Stimulated activated CD4-positive, alpha-beta T cell treated with anti-CD3 and anti-CD28 coated beads, Interleukin-4, amount 100 ng/mL, for 1 hour (primary cell): ENCODE measurements around the gene TTC23.
A peak's percentile ranks its signal among the peaks of the same experiment; 100 is the strongest.

Experiments used
- DNase-seq: peaks from one replicate; pipeline ENCODE4 v3.0.0-alpha.2; 2020

Gene TTC23

GRCh38 chr15:99249270-99249841, at the start of gene TTC23:
TTC23 (minus strand) TSS chr15:99249581; CDS start chr15:99228712, 20,869 bp downstream.
- no peak for DNase-seq

- DNase-seq: no peak
These were observed 47.0 kb upstream of the TTC23 start for GRCh38 chr15:99296386-99296785.

GRCh38 chr15:99295840-99296239, 46.5 kb upstream of the TTC23 start:
- DNase-seq: no peak

GRCh38 chr15:99291643-99292042, 42.3 kb upstream of the TTC23 start:
- no peak for DNase-seq

GRCh38 chr15:99283717-99284116, 34.3 kb upstream of the TTC23 start:
- no peak for DNase-seq

GRCh38 chr15:99282586-99282985, 33.2 kb upstream of the TTC23 start:
- DNase-seq: no peak

- DNase-seq: no peak
These were observed 32.7 kb upstream of the TTC23 start for GRCh38 chr15:99282121-99282520.

GRCh38 chr15:99279827-99280226, 30.4 kb upstream of the TTC23 start:
- DNase-seq: no peak

GRCh38 chr15:99279290-99279689, 29.9 kb upstream of the TTC23 start:
- no peak for DNase-seq

GRCh38 chr15:99275525-99276128, 26.2 kb upstream of the TTC23 start:
- no peak for DNase-seq

- DNase-seq: no peak
These were observed 25.7 kb upstream of the TTC23 start for GRCh38 chr15:99275061-99275460.

- no peak for DNase-seq
These were observed 24.4 kb upstream of the TTC23 start for GRCh38 chr15:99273801-99274200.

GRCh38 chr15:99268431-99268830, 19.1 kb upstream of the TTC23 start:
- no peak for DNase-seq

- no peak for DNase-seq
These were observed 18.6 kb upstream of the TTC23 start for GRCh38 chr15:99267957-99268356.

GRCh38 chr15:99265541-99266070, 16.2 kb upstream of the TTC23 start:
- no peak for DNase-seq

- no peak for DNase-seq
These were observed 14.7 kb upstream of the TTC23 start for GRCh38 chr15:99264125-99264524.

GRCh38 chr15:99257107-99257750, 7.8 kb upstream of the TTC23 start:
- no peak for DNase-seq

- no peak for DNase-seq
These were observed 4.2 kb upstream of the TTC23 start for GRCh38 chr15:99253381-99254090.

GRCh38 chr15:99252326-99252725, 2.9 kb upstream of the TTC23 start:
- DNase-seq: no peak

- peak; percentile 94 for DNase-seq
These were observed 1.8 kb upstream of the TTC23 start, which contains the start of gene LRRC28 for GRCh38 chr15:99250857-99251841. LRRC28 (plus strand) TSS chr15:99251481; CDS start chr15:99255958, 4,477 bp downstream.

- DNase-seq: no peak
These were observed 1.1 kb upstream of the TTC23 start for GRCh38 chr15:99250494-99250856.

GRCh38 chr15:99250001-99250400, 620 bp upstream of the TTC23 start:
- no peak for DNase-seq
